ENCODE measurements around the gene HOXA10.

Gene HOXA10

GRCh38 chr7:27123477-27124053 lies 50.6 kb downstream of the HOXA10 start:
- H3K4me3 ChIP-seq (replicated peaks; ENCODE audit: low read depth, low read length), result no peak overlapping the region
- no peak for DNase-seq (ENCODE audit: extremely low read depth, low read depth)
- no peak for TF ChIP-seq CTCF (IDR thresholded peaks at IDR 0.05; ENCODE audit: low read depth, low read length, missing control alignments)

GRCh38 chr7:27123007-27123476 lies 51.1 kb downstream of the HOXA10 start:
- no peak overlapping the region for H3K4me3 ChIP-seq (replicated peaks; ENCODE audit: low read depth, low read length)
- DNase-seq (ENCODE audit: extremely low read depth, low read depth), result no peak
- TF ChIP-seq CTCF (IDR thresholded peaks at IDR 0.05; ENCODE audit: low read depth, low read length, missing control alignments), result no peak

- no peak for TF ChIP-seq CTCF (IDR thresholded peaks at IDR 0.05; ENCODE audit: low read depth, low read length, missing control alignments)
- no peak overlapping the region for H3K4me3 ChIP-seq (replicated peaks; ENCODE audit: low read depth, low read length)
- no peak for DNase-seq (ENCODE audit: extremely low read depth, low read depth)
These were observed 51.8 kb downstream of the HOXA10 start for GRCh38 chr7:27122077-27122910.

- H3K4me3 ChIP-seq (replicated peaks; ENCODE audit: low read depth, low read length), result no peak overlapping the region
- no peak for TF ChIP-seq CTCF (IDR thresholded peaks at IDR 0.05; ENCODE audit: low read depth, low read length, missing control alignments)
- no peak for DNase-seq (ENCODE audit: extremely low read depth, low read depth)
These were observed 52.4 kb downstream of the HOXA10 start for GRCh38 chr7:27121684-27122076.

Data from HFF-Myc (cell line).